Fibroblast of lung (primary cell): Measurements from ENCODE around the gene USP8. TPM values are rescaled to one million over a fixed set of nuclear protein-coding genes. Genes with fewer than 3 reads are reported as not detected.

Source experiments
- DNase-seq, 2 donors: peaks; one replicate each; pipeline versions ENCODE4 v3.0.0 to v3.0.0-alpha.2; 2010; ENCODE audit warnings: low read depth in 2 of 2
- H2AFZ ChIP-seq: 2 replicates; pipeline ENCODE4 v1.5.1; 2012; ENCODE audit warnings: low read length, control low read depth, inconsistent platforms
- H3K27ac ChIP-seq: 2 replicates; pipeline ENCODE4 v1.5.1; 2011; ENCODE audit warnings: low read length, control low read depth; ENCODE audit not compliant: insufficient read depth
- H3K27me3 ChIP-seq: 2 replicates; pipeline ENCODE4 v1.5.1; 2011; ENCODE audit warnings: mild to moderate bottlenecking, low read length; ENCODE audit not compliant: control insufficient read depth, insufficient read depth
- H3K36me3 ChIP-seq: 2 replicates; pipeline ENCODE4 v1.5.1; 2011; ENCODE audit warnings: low read length; ENCODE audit not compliant: control insufficient read depth, insufficient read depth
- H3K4me1 ChIP-seq: 2 replicates; pipeline ENCODE4 v1.5.1; 2011; ENCODE audit warnings: low read length; ENCODE audit not compliant: control insufficient read depth, insufficient read depth; ENCODE audit errors: extremely low read depth
- H3K4me2 ChIP-seq: 2 replicates; pipeline ENCODE4 v1.5.1; 2011; ENCODE audit warnings: low read length, control low read depth; ENCODE audit not compliant: insufficient read depth; ENCODE audit errors: extremely low read depth
- H3K4me3 ChIP-seq, 4 experiments: fragments of 200-600 bp in 1 of 4; sonication (generic) in 1 of 4; replicated peaks in 1 of 4; 2 replicates each; pipeline ENCODE4 v1.5.1; 2011 to 2016; ENCODE audit warnings: low read length in 4 of 4, low read depth in 3 of 4, mild to moderate bottlenecking in 3 of 4, control low read depth in 2 of 4, inconsistent platforms in 1 of 4, mixed read lengths in 1 of 4; ENCODE audit not compliant: insufficient read depth in 1 of 4; ENCODE audit errors: control extremely low read depth in 1 of 4
- H3K79me2 ChIP-seq: 2 replicates; pipeline ENCODE4 v1.5.1; 2012; ENCODE audit warnings: mild to moderate bottlenecking, low read length, inconsistent platforms; ENCODE audit not compliant: control insufficient read depth, insufficient read depth
- H3K9ac ChIP-seq: 2 replicates; pipeline ENCODE4 v1.5.1; 2011; ENCODE audit warnings: mild to moderate bottlenecking, low read length, control low read depth; ENCODE audit not compliant: insufficient read depth
- H3K9me3 ChIP-seq: 2 replicates; pipeline ENCODE4 v1.5.1; 2012; ENCODE audit warnings: low read depth, low read length; ENCODE audit not compliant: control insufficient read depth, insufficient read depth
- H4K20me1 ChIP-seq: 2 replicates; pipeline ENCODE4 v1.5.1; 2011; ENCODE audit warnings: low read length; ENCODE audit not compliant: control insufficient read depth, insufficient read depth; ENCODE audit errors: extremely low read depth
- CTCF ChIP-seq, 2 donors: IDR thresholded peaks in 1 of 2; conservative IDR thresholded peaks in 1 of 2; 1 replicate in 1 of 2; 2 replicates in 1 of 2; pipeline ENCODE4 v1.5.1; 2011 to 2012; ENCODE audit warnings: low read length in 2 of 2, control low read depth in 1 of 2, inconsistent platforms in 1 of 2, low read depth in 1 of 2, mild to moderate bottlenecking in 1 of 2
- EZH2 ChIP-seq: IDR thresholded peaks from 2 replicates; pipeline ENCODE4 v1.5.1; 2012; ENCODE audit warnings: low read length, control low read depth, mild to moderate bottlenecking; ENCODE audit errors: missing control alignments
- polyA plus RNA-seq, 2 donors: library from polyadenylated mRNA; depleted of rRNA in 1 of 2; stranded (reverse) in 1 of 2; unstranded in 1 of 2; fragments of >200 nt; gene quantifications; 2 replicates each; pipeline ENCODE4 v1.2.1, GENCODE V29; 2011 to 2012; ENCODE audit warnings: missing spikeins in 1 of 2
- total RNA-seq: library from RNA; depleted of rRNA; stranded (reverse); fragments of >200 nt; gene quantifications from 2 replicates; pipeline ENCODE4 v1.2.1, GENCODE V29; 2014

USP8 gene
- total and polyA plus RNA-seq, 2 donors (not counting 1 experiment from before 2014, with no cell fraction given): 52.2 to 58.5 TPM

- no peak overlapping the region for H2AFZ ChIP-seq
- no peak for DNase-seq
- no peak overlapping the region for H3K27ac ChIP-seq
- no peaks in the 10 kb centered on the region for H3K27me3 ChIP-seq
- H3K9ac ChIP-seq: no peak overlapping the region
- TF ChIP-seq EZH2 (no peak), CTCF (conservative IDR thresholded peaks at IDR 0.05 in 1 of 2, IDR thresholded peaks at IDR 0.05 in 1 of 2; ENCODE audit: low read depth in 1 of 2, low read length in 2 of 2) (no peak)
- H3K4me1 ChIP-seq: no peaks in the 10 kb centered on the region
- H3K79me2 ChIP-seq: no peaks in the 10 kb centered on the region
- no peak overlapping the region for H3K4me2 ChIP-seq
- no peaks in the 10 kb centered on the region for H3K9me3 ChIP-seq
- no peaks in the 10 kb centered on the region for H3K36me3 ChIP-seq
- H3K4me3 ChIP-seq: no peak overlapping the region
- H4K20me1 ChIP-seq: no peaks in the 10 kb centered on the region
Observed at GRCh38 chr15:50513001-50513400, 88.8 kb downstream of the USP8 start.

- no peaks in the 10 kb centered on the region for H3K27me3 ChIP-seq
- TF ChIP-seq CTCF (conservative IDR thresholded peaks at IDR 0.05 in 1 of 2, IDR thresholded peaks at IDR 0.05 in 1 of 2; ENCODE audit: low read depth in 1 of 2, low read length in 2 of 2): no peak
- no peak overlapping the region for H2AFZ ChIP-seq
- no peaks in the 10 kb centered on the region for H3K79me2 ChIP-seq
- H3K27ac ChIP-seq: no peak overlapping the region
- no peak overlapping the region for H3K9ac ChIP-seq
- H3K9me3 ChIP-seq: no peaks in the 10 kb centered on the region
- no peak overlapping the region for H3K4me2 ChIP-seq
- no peak overlapping the region for H3K4me3 ChIP-seq
- H4K20me1 ChIP-seq: no peaks in the 10 kb centered on the region
- DNase-seq: no peak
- no peaks in the 10 kb centered on the region for H3K36me3 ChIP-seq
- H3K4me1 ChIP-seq: no peaks in the 10 kb centered on the region
Observed at GRCh38 chr15:50519740-50520425, 95.7 kb downstream of the USP8 start.

GRCh38 chr15:50523851-50524251 lies 99.6 kb downstream of the USP8 start:
- TF ChIP-seq EZH2: no peak
- no peak for TF ChIP-seq CTCF (conservative IDR thresholded peaks at IDR 0.05 in 1 of 2, IDR thresholded peaks at IDR 0.05 in 1 of 2; ENCODE audit: low read depth in 1 of 2, low read length in 2 of 2)
- H3K27ac ChIP-seq: no peak overlapping the region
- no peaks in the 10 kb centered on the region for H4K20me1 ChIP-seq
- no peak overlapping the region for H3K4me3 ChIP-seq
- no peaks in the 10 kb centered on the region for H3K36me3 ChIP-seq
- H3K4me2 ChIP-seq: no peak overlapping the region
- H3K4me1 ChIP-seq: no peaks in the 10 kb centered on the region
- H3K79me2 ChIP-seq: no peaks in the 10 kb centered on the region
- no peaks in the 10 kb centered on the region for H3K27me3 ChIP-seq
- no peak overlapping the region for H2AFZ ChIP-seq
- no peaks in the 10 kb centered on the region for H3K9me3 ChIP-seq
- DNase-seq: no peak
- no peak overlapping the region for H3K9ac ChIP-seq
